ENCODE data around the gene ALDH1A3.

ALDH1A3 gene

DNA sequence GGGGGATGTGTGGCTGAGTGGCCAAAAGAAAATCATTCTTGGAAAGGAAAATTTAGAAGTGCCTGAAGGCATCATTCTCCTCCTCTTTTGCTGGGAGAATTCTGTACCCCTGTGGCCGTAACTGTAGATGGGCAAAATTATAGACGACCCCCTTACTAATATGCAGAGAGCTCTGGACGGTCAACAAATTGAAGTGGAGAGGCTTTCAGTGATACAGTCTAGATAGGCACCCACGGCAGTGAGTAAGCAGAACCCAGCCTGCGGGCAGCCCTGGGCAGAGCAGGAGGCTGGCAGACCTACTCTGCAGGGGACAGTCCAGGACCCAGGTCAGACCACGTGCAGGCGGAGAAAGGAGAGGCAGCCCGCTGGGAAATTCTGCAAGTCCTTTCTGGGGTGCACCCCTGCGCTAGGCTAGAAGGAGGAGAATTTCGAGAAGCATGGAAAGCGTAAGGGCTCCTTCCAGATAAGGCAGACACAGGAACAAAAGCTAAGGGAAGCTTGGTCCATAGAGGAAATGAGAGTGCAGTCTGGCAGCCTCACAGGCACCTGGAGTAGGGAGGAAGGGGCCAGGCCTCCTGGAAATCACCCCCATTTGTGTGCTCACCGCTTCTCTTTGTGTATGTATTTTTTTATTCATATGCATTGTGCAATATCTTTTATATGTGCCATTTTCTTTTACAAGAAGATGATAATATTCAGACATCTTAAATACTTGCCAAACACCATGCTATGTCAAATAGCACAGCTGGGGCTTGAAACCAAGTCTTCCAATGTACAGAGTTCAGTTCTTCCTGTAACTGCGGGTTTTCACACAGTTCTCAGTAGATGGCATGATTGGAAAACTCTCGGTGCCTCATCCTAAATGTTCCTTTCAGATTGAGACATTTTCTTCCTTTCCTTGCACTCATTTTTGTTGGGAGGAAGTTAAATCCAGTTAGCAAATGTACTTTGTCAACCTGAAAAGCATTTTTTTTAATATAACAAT is 79.7 kb downstream of the ALDH1A3 start:
- no peak for DNase-seq
